GM18873 (cell line): ENCODE data around the gene CCDC43.
A peak's percentile ranks its signal among the peaks of the same experiment; 100 is the strongest.
"Not testable (repeated sequence)": the region's sequence is repeated elsewhere in the genome, so short reads cannot be mapped to it uniquely, and the experiment has no call there.

ENCODE experiments used
- ATAC-seq: cut with Tn5 transposase; IDR thresholded peaks from one replicate; pipeline ENCODE4 v1.9.1; 2021; ENCODE audit warnings: mild to moderate bottlenecking, moderate library complexity, moderate number of reproducible peaks; ENCODE audit not compliant: unreplicated experiment, low FRiP score

Gene CCDC43

GRCh38 chr17:44689477-44690217 lies at the start of gene CCDC43:
TSS of gene CCDC43 (minus strand) at chr17:44689776. CDS start at chr17:44689753, 23 bp downstream.
- ATAC-seq: peak; percentile 78

GRCh38 chr17:44738214-44738906 lies 48.8 kb upstream of the CCDC43 start:
- no peak for ATAC-seq

- ATAC-seq: no peak
Observed at GRCh38 chr17:44736551-44737240, 47.1 kb upstream of the CCDC43 start.

- no peak for ATAC-seq
Observed at GRCh38 chr17:44734272-44734671, 44.7 kb upstream of the CCDC43 start.

- ATAC-seq: no peak
Observed at GRCh38 chr17:44733753-44734152, 44.2 kb upstream of the CCDC43 start.

- not testable (repeated sequence) for ATAC-seq
Observed at GRCh38 chr17:44726121-44726520, 36.5 kb upstream of the CCDC43 start.

- ATAC-seq: no peak
Observed at GRCh38 chr17:44722254-44722653, 32.7 kb upstream of the CCDC43 start.

GRCh38 chr17:44719444-44719843 lies 29.9 kb upstream of the CCDC43 start:
- no peak for ATAC-seq

GRCh38 chr17:44708401-44709263 lies 19.1 kb upstream of the CCDC43 start, which contains the start of gene DBF4B:
TSS of gene DBF4B (plus strand) at chr17:44708665. CDS start at chr17:44708821, 156 bp downstream.
- no peak for ATAC-seq

- ATAC-seq: no peak
Observed at GRCh38 chr17:44707755-44708400, 18.3 kb upstream of the CCDC43 start.

GRCh38 chr17:44700288-44700687 lies 10.7 kb upstream of the CCDC43 start:
- not testable (repeated sequence) for ATAC-seq

GRCh38 chr17:44693609-44694008 lies 4.0 kb upstream of the CCDC43 start:
- ATAC-seq: no peak

GRCh38 chr17:44690746-44691306 lies 1.2 kb upstream of the CCDC43 start:
- ATAC-seq: not testable (repeated sequence)

GRCh38 chr17:44688675-44689476 lies 700 bp downstream of the CCDC43 start:
- ATAC-seq: peak; percentile 9

GRCh38 chr17:44688200-44688599 lies 1.4 kb downstream of the CCDC43 start:
- no peak for ATAC-seq

- ATAC-seq: no peak
Observed at GRCh38 chr17:44687756-44688155, 1.8 kb downstream of the CCDC43 start.

GRCh38 chr17:44683303-44683702 lies 6.3 kb downstream of the CCDC43 start:
- not testable (repeated sequence) for ATAC-seq

- ATAC-seq: no peak
Observed at GRCh38 chr17:44677136-44677535, 12.4 kb downstream of the CCDC43 start.

GRCh38 chr17:44673893-44674292 lies 15.7 kb downstream of the CCDC43 start:
- ATAC-seq: no peak
